IMR-90 (cell line): ENCODE results near the gene ZSCAN10.

Experiments used
- MAZ ChIP-seq: IDR thresholded peaks from 2 replicates; pipeline ENCODE4 v1.6.1; 2012; ENCODE audit warnings: low read depth, mild to moderate bottlenecking, low read length, improper control_type of control experiment, moderate library complexity, borderline replicate concordance
- NFE2L2 ChIP-seq: fragments of 150-350 bp; IDR thresholded peaks from 2 replicates; pipeline ENCODE4 v1.6.1; 2016; ENCODE audit warnings: low read depth, mild to moderate bottlenecking, low read length
- POLR2A ChIP-seq: IDR thresholded peaks from 2 replicates; pipeline ENCODE4 v1.6.1; 2012; ENCODE audit warnings: mild to moderate bottlenecking, low read depth, low read length
- RAD21 ChIP-seq: IDR thresholded peaks from 2 replicates; pipeline ENCODE4 v1.6.1; 2012; ENCODE audit warnings: low read length, improper control_type of control experiment
- TF ChIP-seq, protein P1 (sequence below): conservative IDR thresholded peaks from 2 replicates; pipeline ENCODE4 v1.5.1; 2012; ENCODE audit warnings: mild to moderate bottlenecking, low read depth, low read length, improper control_type of control experiment
- TF ChIP-seq, protein P2 (sequence below): fragments of 150-350 bp; IDR thresholded peaks from 2 replicates; pipeline ENCODE4 v1.6.1; 2016; ENCODE audit warnings: low read depth, mild to moderate bottlenecking, low read length, moderate library complexity, borderline replicate concordance
- TF ChIP-seq, protein P3 (sequence below): fragments of 150-350 bp; IDR thresholded peaks from 2 replicates; pipeline ENCODE4 v1.6.1; 2017; ENCODE audit warnings: mild to moderate bottlenecking, antibody characterized with exemption, low read length, low read depth

DNA sequence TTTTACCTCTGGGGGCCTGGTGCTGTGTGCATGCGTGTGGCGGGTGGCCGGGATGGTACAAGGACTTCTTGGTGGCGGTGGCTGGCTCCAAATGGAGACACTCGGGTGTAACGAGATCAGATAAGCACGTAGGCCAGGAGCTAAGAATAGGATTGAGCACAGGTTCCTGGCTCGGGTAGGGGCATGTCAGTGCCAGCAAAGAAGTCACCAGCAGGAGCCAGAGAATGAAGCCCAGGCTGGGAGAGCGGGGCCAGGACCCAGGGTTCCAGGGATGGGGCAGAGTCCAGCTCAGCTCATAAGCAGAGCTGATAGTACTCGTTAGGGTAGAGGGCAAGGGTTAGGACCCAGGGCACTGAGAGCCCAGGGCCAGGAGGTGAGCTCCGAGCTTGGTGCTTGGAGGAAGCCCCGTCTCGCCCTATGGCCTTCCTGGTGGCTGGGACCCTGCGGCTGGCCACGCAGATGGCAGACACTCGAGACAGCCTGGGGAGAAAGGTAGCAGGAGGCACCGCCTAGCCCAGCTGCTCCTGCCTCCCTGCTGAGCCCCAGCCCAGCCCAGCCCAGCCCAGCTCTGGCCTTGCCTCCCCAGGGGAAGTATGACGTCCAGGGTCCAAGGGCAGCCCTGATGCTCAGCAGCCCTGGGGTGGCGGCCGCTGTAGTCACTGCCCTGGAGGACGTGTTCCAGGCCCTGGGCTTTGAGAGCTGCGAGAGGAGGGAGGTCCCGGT, 44.7 kb upstream of the ZSCAN10 start:
- TF ChIP-seq, protein P1, sequence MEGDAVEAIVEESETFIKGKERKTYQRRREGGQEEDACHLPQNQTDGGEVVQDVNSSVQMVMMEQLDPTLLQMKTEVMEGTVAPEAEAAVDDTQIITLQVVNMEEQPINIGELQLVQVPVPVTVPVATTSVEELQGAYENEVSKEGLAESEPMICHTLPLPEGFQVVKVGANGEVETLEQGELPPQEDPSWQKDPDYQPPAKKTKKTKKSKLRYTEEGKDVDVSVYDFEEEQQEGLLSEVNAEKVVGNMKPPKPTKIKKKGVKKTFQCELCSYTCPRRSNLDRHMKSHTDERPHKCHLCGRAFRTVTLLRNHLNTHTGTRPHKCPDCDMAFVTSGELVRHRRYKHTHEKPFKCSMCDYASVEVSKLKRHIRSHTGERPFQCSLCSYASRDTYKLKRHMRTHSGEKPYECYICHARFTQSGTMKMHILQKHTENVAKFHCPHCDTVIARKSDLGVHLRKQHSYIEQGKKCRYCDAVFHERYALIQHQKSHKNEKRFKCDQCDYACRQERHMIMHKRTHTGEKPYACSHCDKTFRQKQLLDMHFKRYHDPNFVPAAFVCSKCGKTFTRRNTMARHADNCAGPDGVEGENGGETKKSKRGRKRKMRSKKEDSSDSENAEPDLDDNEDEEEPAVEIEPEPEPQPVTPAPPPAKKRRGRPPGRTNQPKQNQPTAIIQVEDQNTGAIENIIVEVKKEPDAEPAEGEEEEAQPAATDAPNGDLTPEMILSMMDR: no peak
- TF ChIP-seq MAZ: no peak
- no peak for TF ChIP-seq POLR2A
- TF ChIP-seq, protein P2, sequence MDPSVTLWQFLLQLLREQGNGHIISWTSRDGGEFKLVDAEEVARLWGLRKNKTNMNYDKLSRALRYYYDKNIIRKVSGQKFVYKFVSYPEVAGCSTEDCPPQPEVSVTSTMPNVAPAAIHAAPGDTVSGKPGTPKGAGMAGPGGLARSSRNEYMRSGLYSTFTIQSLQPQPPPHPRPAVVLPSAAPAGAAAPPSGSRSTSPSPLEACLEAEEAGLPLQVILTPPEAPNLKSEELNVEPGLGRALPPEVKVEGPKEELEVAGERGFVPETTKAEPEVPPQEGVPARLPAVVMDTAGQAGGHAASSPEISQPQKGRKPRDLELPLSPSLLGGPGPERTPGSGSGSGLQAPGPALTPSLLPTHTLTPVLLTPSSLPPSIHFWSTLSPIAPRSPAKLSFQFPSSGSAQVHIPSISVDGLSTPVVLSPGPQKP: no peak
- no peak for TF ChIP-seq NFE2L2
- TF ChIP-seq, protein P3, sequence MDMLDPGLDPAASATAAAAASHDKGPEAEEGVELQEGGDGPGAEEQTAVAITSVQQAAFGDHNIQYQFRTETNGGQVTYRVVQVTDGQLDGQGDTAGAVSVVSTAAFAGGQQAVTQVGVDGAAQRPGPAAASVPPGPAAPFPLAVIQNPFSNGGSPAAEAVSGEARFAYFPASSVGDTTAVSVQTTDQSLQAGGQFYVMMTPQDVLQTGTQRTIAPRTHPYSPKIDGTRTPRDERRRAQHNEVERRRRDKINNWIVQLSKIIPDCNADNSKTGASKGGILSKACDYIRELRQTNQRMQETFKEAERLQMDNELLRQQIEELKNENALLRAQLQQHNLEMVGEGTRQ: no peak
- TF ChIP-seq RAD21: no peak
